Calu3 (cell line): Measurements from ENCODE around the gene RABEP1. TPM values are rescaled to one million over a fixed set of nuclear protein-coding genes. Genes with fewer than 3 reads are reported as not detected.

Experiments used
- BruUV-seq: library from RNA; stranded (reverse); fragments of 400-500 nt; replicated peaks from 2 replicates; lab custom pipeline; 2021; lab: Mats Ljungman, UMichigan
- CTCF ChIA-PET: fragments of 300-600 bp; sonication (Branson Sonifier 250); formaldehyde crosslinking; loops from one replicate; lab custom pipeline; 2022; ENCODE audit warnings: antibody characterized with exemption; lab: Charles Lee
- DNase-seq: peaks from one replicate; pipeline ENCODE4 v3.0.0; 2022
- H3K27ac Mint-ChIP-seq: one replicate; pipeline ENCODE4 v1.8.0; 2022; ENCODE audit warnings: mixed read lengths; ENCODE audit not compliant: unreplicated experiment
- H3K27me3 Mint-ChIP-seq: one replicate; pipeline ENCODE4 v1.8.0; 2022; ENCODE audit warnings: mixed read lengths; ENCODE audit not compliant: unreplicated experiment
- H3K36me3 Mint-ChIP-seq: one replicate; pipeline ENCODE4 v1.8.0; 2022; ENCODE audit warnings: mild to moderate bottlenecking, moderate library complexity, mixed read lengths; ENCODE audit not compliant: insufficient read depth, unreplicated experiment
- H3K4me1 Mint-ChIP-seq: one replicate; pipeline ENCODE4 v1.8.0; 2022; ENCODE audit warnings: mild to moderate bottlenecking, low read depth, mixed read lengths; ENCODE audit not compliant: unreplicated experiment
- H3K4me3 Mint-ChIP-seq: one replicate; pipeline ENCODE4 v1.8.0; 2022; ENCODE audit warnings: mild to moderate bottlenecking, low read depth, moderate library complexity, mixed read lengths; ENCODE audit not compliant: unreplicated experiment
- H3K9me3 Mint-ChIP-seq: one replicate; pipeline ENCODE4 v1.8.0; 2022; ENCODE audit warnings: low read depth, mixed read lengths; ENCODE audit not compliant: unreplicated experiment
- CTCF ChIP-seq: fragments of 200-600 bp; IDR thresholded peaks from one replicate; pipeline ENCODE4 v1.8.0; 2022; ENCODE audit warnings: antibody characterized with exemption; ENCODE audit not compliant: unreplicated experiment
- intact Hi-C: fragments of 100-400 bp; cut with micrococcal nuclease; formaldehyde crosslinking; loops from one replicate; pipeline ENCODE4 v1.10.0; 2022; ENCODE audit not compliant: unreplicated experiment
- total RNA-seq: library from RNA; stranded (reverse); gene quantifications from 2 replicates; pipeline ENCODE4 v1.2.3, GENCODE V29; 2022

Gene RABEP1
- total RNA-seq, 1 experiment from 2014 or later: 33.5 TPM

- BruUV-seq: no TSS peak
- H3K27me3 Mint-ChIP-seq: no peaks in the 10 kb centered on the region
- TF ChIP-seq CTCF: no peak
- no peaks in the 10 kb centered on the region for H3K4me1 Mint-ChIP-seq
- H3K9me3 Mint-ChIP-seq: no peaks in the 10 kb centered on the region
- no peak overlapping the region for H3K4me3 Mint-ChIP-seq
- H3K36me3 Mint-ChIP-seq: peaks cover 6% of the 10 kb centered on the region
- CTCF ChIA-PET: no interaction called here
- no peak for DNase-seq
- no peak overlapping the region for H3K27ac Mint-ChIP-seq
- intact Hi-C loops: no loop called here
These were observed 4.8 kb downstream of the RABEP1 start for GRCh38 chr17:5286846-5287245.

- intact Hi-C loops: no loop called here
- no TSS peak for BruUV-seq
- Mint-ChIP-seq H3K27me3 (no peaks in the 10 kb centered on the region), H3K4me1 (no peaks in the 10 kb centered on the region), H3K36me3 (no peaks in the 10 kb centered on the region), H3K4me3 (no peak overlapping the region), H3K27ac (no peak overlapping the region), H3K9me3 (no peaks in the 10 kb centered on the region)
- TF ChIP-seq CTCF: no peak
- CTCF ChIA-PET: no interaction called here
- DNase-seq: no peak
These were observed 9.7 kb downstream of the RABEP1 start for GRCh38 chr17:5291683-5292350.

GRCh38 chr17:5297245-5297644, 15.2 kb downstream of the RABEP1 start:
- Mint-ChIP-seq H3K27me3 (no peaks in the 10 kb centered on the region), H3K9me3 (no peaks in the 10 kb centered on the region), H3K4me1 (no peaks in the 10 kb centered on the region), H3K36me3 (no peaks in the 10 kb centered on the region), H3K4me3 (no peak overlapping the region), H3K27ac (no peak overlapping the region)
- TF ChIP-seq CTCF: no peak
- no TSS peak for BruUV-seq
- intact Hi-C loops: no loop called here
- no peak for DNase-seq
- CTCF ChIA-PET: no interaction called here

- H3K4me1 Mint-ChIP-seq: no peaks in the 10 kb centered on the region
- CTCF ChIA-PET: interaction anchor here (0.6 kb wide), 1 partner anchor 328 kb away, joined by 3 read pairs; no protein-coding TSS in a partner anchor
- H3K27ac Mint-ChIP-seq: no peak overlapping the region
- intact Hi-C loops: no loop called here
- BruUV-seq: no TSS peak
- no peak for DNase-seq
- no peaks in the 10 kb centered on the region for H3K36me3 Mint-ChIP-seq
- H3K9me3 Mint-ChIP-seq: no peaks in the 10 kb centered on the region
- no peak for TF ChIP-seq CTCF
- H3K27me3 Mint-ChIP-seq: no peaks in the 10 kb centered on the region
- no peak overlapping the region for H3K4me3 Mint-ChIP-seq
These were observed 17.3 kb downstream of the RABEP1 start for GRCh38 chr17:5299383-5299782.
